Measurements from ENCODE around the gene RFX4.

RFX4 gene

DNA sequence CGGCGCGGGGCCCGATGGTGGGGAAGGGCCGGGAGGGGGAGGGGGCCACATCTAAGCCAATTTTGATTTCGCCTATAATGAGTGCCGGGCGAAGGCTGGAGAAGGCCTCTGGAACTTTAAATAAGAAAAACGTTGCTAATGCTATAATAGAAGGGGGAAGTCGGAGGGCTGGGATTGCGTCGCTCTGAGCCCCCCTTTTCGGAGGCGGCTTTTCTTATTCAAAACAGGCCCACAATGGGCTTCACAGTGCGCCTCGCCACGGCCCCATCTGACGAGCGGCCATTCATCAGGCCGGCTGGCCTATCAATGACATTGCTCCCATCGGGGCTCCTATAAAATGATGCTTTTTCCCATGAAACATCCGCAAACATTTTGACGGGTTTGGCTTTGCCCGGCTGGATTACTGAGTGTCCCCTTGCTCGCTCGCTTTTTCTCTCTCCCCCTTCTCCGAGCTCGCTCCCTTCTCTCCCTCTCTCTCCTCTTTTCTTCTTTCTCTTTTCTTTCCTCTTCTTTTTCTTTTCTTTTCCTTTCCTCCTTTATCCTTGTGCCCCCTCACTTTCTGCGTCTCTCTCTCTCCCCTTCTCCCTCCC lies at the start of gene RFX4:
RFX4 (plus strand) TSS at position 364 of the 590 bp plus-strand sequence. CDS start 317 bp downstream, outside the sequence.
- peak; percentile 75 for DNase-seq

DNA sequence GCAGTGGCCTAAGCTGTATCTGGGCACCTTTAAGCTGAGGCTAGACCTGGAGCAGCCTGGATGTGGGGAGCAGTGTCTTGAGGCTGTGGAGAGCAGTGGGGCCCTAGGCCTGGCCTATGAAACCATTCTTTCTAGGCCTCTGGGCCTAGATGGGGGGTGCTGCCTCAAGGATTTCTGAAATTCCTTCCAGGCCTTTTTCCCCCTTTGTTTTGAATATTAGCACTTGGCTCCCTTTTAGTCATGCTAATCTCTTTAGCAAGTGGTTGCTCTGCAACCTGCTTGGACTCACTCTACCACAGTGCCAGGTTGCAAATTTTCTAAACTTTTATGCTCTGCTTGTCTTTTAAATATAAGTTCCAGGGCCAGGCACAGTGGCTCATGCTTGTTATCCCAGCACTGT lies 41.6 kb upstream of the RFX4 start:
- no peak for DNase-seq

DNA sequence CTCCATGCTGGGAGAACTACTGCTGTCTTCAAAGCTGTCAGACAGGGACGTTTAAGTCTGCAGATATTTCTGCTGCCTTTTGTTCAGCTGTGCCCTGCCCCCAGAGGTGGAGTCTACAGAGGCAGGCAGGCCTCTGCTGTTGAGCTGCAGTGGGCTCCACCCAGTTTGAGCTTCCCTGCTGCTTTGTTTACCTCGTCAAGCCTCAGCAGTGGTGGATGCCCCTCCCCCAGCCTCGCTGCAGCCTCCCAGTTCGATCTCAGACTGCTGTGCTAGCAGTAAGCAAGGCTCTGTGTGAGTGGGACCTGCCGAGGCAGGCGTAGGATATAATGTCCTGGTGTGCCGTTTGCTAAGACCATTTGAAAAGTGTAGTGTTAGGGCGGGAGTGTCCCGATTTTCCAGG lies 31.4 kb upstream of the RFX4 start:
- DNase-seq: no peak

DNA sequence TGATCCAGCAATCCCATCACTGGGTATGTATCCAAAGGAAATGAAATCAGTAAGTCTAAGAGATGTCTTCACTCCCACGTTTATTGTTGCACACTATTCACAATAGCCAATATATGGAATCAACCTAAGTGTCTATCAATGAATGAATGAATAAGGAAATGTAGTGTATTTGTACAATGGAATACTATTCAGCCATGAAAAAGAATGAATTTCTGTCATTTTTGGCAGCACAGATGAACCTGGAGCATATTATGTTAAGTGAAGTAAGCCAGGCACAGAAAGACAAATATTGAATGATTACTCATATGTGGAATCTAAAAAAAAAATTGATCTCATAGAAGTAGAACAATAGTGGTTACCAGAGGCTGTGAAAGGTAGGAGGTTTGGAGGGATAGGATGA lies 30.6 kb upstream of the RFX4 start:
- no peak for DNase-seq

DNA sequence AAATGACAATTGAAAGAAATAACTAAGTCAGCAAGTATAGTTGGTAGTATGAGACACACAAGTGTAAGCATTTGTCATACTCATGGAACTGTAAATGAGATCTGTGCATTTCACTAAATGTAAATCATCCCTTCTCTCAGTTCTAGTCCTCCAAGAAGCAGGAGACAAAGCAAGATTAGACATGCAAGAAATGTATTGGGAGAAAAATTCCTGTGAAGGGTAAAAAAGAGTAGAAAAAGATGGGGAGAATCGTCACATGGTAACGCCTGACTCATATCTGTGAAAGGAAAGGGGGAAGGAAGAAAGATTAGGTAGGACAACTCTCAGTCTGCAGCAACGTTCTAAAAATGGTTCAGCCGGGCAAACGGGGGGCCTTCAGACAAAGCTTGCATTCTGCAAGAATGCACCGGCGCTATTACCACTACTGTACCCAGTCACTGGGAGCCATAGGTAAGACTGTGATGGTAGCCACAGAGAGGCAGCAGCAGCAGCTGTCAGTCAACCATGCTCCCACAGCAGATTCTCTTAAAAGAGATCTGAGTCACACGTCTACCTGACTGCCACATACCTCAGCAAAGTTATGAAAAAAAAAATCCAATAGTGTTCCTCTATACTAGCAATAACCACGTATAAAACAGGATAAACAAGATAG lies 18.0 kb upstream of the RFX4 start:
- no peak for DNase-seq

DNA sequence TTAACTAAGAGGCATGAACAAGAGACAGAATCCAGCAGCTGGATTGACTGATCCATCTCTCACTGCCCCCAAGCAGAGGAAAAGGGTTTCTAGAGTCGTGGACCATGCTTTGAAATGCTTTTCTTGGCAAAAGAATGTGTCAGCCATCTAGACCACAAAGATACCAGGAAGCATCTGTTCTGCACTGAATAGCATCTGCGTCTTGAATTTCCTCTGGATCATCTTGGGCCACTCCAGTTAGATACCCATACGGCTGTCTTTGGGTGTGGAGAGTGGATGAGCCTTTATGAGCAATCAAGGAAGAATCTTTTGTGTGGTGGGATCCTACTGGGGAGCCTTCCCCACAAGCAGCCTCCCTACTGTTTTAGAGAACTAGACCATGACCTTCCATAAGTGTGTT lies 16.0 kb upstream of the RFX4 start:
- DNase-seq: no peak

DNA sequence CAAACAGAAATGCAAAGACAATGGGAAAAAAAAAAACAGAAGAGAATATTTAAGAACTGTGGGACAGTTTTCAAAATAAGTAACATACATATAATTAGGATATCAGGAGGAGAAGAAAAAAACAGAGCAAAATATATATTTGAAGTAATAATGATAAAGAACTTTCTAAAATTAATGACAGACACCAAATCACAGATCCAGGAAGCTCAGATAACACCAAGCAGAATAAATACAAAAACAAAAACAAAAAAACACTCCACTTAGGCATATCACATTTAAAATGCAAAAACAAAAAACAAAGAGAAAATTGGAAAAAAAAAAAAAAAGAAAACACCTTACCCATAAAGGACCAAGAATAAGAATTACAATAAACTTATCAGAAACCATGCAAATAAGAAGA lies 9.6 kb upstream of the RFX4 start:
- DNase-seq: no peak

DNA sequence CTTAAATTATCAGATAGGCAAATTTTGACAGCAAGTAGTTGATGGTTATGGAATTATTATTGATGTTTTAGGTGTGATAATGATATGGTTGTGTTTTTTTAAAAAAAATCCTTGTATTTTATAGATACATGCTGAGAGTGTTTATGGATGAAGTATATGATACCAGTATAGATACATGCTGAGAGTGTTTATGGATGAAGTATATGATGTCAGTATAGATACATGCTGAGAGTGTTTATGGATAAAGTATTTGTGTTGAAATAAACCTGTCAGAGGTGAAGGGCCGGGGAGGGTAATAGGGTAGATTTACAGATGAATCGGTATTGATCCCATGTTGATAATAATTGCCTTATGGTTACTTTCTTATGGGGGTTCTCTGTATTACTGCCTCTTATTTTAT lies 6.0 kb upstream of the RFX4 start:
- DNase-seq: no peak

DNA sequence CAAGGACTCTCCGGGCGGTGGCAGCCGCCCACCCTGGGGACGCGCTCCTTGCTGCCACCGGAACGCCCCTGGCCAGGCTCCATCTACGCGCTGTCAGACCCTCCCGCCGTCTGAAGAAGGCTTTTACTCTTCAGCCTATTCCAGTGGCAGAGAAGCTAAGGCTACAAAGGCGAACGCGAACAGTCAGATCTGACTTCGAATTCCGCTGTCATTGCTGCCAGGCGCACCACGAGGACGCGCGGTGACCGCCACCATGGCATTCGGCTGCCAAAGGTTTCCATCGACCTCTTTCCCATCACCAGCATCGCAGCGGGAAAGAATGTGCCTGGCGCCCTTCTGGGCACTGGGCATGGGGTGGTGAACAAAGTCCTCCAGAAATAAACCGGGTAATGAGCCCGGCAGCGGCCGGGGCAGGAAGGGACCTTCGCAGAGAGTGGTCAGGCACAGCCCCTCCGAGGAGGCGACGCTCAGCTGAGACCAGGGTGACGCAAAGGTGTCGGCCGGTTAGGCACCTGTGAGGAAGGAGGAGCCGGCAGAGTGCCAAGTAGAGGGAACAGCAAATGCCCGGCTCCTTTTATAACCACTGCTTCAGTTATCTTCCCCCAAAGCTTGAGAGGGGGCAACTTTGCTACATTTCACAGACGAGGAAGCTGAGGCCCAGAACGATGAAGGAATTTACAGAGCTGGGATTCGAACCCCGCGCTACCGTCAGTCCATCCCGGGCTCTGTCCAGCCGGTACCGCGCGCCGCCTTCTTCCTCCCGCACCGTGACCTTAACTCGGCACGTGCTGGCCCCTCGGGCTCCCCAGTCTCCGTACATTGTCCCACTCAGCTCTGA lies 1.9 kb upstream of the RFX4 start:
- peak; percentile 30 for DNase-seq

DNA sequence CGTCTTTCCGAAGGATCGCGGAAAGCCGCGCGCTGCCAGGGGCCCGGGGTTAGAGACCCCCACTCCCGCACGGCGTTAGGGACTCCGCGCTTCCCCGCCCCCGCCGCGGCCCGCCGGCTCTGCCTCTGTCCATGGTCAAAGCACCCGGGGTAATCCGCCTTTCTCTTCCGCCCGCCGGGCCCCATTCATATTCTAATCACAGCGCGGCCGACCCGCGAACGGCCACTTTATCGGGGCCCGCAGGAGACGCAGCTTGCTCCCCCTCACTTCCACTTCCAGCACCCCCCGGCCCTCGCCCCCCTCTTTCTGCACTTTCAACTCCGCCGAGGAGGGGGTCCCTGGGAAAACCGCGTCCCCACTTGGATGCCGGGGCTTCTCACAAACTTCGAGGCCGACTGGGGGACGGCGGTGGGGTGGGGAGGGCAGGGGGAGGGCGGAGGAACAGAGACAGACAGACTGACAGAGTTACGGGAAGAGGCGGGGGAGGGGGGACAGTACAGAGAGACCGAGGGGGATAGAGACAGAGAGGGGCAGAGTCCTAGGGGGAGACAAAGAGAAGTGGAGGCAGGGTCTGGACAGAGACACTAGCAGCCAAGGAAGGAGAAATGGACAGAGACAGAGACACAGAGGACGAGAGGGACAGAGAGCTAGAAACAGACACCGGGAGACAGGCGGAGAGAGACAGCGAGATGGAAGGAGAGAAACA lies 1.1 kb upstream of the RFX4 start:
- DNase-seq: peak; percentile 73

DNA sequence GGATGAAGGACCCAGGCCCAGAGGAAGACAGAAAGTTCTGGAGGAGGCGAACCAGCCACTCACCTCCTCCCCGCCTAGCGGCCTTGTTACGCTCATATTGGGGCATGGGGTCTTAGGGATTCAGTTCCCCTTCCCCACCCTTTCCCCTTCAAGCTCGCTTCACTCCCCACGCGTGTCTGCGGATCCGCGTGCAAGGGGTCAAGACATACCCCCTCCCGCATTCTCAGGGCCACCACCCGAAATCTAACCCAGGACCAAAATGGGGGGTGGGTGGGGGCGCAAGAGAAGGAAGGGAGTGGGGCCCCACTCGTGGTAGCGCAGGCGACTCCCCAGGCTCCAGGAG lies 584 bp upstream of the RFX4 start:
- no peak for DNase-seq

DNA sequence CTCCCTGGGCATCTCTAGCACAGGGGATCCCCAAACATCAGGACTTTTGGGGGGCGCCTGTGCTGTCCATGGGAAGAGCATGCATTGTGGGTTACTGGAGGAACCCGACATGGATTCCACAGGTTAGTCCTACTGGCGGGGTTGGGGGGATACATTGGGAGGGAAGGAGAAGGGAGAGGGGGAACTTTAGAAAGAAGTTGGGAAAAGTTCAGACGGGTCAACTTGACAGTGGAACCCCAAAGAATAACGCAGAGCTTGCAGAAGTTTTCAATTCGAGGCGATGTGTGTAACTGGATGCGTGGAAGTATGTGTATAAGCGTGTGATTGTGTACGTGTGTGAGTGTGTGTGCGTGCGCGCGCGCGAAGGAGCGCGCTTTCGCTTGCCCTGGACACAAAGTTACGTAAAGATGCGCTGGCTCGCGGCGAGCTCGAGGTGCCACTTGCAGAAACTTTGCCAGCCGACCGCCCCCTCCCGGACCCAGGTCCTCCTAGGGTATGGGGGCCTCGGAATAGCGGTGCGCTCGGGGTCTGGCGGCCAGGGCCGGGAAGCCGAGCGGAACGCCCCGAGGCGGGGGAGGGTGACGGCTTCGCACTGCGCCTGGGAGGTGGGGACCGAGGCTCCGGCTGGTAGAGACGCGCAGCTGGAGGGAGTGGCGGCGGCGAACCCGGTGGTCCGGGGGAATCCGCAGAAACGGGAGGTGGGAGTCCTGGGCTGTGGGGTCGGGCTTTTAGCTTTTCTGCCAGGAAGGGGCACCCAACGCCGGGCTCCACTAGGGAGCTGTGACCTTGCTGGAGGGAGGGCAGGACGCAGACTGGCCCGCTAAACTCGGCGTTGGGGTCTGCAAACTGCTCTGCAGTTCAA lies 669 bp downstream of the RFX4 start:
- DNase-seq: peak; percentile 69

DNA sequence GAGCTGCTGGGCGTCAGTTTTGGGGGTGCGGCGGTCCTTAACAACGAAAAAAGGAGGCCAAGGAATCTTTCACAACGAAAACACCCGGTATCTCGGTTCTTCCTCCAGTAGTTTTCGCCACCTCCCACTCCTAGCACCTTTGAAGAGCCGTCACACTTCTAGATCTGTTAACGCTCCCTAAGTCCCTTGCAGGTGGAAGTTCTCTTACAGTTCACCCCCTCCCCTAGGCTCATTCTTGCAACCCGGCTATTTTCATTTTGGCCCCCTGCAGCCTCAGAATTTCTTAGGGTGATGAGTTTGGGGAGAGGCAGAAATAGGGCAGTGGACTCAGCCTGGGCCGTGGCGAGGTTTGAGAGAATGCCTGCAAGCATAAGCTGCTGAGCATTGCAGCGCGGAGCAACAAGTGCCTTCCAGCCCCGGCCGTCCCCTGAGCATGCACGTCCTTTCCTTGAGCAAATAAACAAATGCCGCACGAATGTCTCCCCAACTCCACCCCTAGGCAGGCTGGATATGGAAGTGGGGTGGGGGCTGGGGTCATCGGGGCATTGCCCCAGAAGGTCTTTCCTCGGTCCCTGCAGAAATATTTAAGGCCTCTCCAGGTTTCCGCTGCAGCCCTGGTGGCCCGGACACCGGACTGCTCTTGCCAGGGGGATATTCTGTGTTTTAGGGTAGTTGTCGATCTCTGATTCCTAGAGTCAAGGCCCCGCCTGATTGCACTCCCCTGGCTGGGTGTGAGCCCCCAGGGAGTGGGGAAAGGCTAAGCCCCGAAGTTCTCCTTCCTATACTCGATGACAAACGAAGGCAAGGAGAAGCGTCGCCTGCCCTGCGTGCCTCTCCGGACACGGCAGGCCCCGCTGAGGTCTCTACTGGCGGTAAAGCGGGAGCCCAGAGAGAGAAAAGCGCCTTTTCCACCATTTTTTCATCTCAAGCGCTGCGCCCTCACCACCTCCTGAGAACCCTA lies 1.6 kb downstream of the RFX4 start:
- peak; percentile 81 for DNase-seq

DNA sequence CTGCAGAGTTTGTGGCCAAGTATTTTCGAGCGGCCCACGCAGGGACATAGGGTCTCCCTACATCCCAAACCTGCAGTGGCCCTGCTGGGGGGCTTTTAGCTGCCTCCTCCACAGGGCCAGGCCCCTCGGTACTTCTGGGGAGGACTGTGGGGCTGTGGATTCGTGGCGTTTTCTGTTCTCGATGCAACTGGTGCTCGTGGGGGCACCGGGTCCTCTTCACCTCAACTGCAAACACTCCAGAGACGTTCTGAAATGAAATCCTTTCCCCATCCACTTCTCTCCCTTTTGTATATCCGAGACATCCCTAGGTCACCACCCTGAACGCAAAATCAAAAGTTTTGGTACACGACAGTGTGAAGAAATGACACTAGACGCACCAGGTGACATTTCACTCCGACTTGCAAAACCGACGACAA lies 2.3 kb downstream of the RFX4 start:
- peak; percentile 64 for DNase-seq

DNA sequence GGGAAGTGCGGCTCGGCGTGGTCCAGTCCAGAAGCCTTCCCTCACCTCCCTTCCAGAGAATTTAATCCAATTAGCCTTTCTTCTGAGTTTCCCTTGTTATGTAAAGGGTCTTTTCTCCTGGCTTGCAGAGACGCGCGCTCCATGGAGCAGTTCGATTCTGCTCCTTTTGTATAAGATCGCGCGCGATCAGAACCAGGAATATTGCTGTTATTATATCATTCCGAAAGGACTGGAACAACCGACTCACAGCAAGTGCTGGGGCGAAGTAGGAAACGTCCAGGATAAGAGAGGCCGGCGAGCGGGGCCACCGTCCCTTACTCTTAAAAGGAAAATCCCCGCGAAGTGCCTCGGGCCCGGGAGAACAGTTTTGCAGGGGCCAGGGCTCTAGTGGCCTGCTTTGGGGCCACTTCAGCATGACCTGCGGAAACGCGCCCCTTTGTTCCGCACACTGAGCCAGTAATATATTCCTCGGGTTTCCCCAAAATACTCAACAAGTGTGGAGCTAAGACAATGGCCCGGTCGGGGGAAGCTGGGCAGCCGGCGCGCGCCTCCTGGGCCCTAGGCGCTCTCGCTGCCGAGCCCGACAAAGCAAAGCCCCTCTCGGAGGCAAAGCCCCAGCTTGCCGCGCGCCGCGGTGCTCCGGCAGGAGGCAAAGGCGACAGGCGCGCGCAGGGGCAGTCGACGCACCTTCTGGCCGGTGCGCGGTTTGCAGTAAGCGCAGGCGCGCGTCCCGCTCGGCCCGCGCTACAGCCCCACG lies 2.9 kb downstream of the RFX4 start:
- DNase-seq: peak; percentile 74

DNA sequence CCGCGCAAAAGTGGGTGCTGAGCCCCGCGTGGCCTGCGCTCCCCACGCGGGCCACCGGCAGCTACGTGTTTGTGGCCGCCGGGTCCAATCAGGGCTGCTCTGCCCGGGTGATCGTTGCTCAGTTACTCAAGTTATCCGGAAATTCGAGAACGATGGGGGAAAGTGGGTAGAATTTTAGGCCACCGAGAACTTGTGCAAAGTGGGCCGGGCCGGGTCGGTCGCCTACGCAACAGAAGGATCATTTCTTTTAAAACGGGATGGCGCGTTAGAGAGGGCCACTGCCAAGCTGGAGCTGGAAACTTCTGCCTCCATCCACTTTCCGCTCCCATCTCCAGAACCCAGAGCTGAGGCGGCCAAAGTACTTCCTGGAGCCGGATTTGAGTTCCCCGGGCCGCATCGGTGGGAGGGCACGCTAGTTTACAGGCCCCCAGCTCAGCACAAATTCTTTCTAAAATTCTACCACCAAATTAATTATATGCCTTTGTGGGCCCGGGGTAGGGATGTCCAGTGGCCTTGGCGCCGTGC lies 3.5 kb downstream of the RFX4 start:
- DNase-seq: no peak

DNA sequence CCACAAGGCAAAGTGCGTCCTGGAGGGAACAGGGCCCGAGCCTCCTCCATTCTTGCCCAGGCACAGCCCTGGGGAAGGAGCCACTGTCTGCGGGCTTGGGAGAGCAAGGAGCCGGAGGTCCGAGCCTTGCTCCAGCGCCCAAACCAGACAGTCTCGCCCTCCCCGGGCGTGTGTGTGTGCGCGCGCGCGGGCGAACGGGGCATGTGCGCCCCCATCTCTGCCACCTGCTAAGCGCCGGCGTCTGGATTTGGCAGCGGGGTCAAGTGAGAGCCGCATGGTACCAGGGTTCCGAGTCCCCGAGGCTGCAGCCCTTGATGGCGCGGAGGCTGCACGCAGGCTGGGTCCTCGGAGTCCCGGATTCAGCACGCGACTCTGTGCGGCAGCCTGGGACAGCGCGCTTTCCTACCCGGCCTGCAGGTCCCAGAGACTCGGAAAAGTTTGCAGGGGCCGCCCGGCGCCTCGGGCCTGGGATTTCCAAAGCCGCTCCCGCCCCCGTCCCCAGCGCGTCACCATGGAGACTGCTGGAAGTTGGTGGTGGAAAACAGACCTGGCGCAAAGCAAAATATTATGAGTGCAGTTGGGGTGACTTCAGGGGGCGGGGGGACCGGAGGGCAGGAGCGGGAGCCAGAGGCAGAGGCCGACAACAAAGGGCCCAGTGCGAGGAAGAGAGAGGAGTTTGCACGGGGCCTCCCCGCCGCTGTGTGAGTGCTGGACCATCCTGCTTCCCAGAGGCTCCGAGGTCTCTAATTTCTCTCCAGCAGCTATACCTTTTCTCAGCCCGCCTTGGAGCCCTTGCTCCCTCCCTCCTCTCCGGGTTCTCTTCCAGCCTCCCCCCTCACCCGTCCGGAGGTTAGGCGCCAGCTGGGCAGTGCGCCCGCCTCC lies 4.2 kb downstream of the RFX4 start:
- DNase-seq: peak; percentile 75

DNA sequence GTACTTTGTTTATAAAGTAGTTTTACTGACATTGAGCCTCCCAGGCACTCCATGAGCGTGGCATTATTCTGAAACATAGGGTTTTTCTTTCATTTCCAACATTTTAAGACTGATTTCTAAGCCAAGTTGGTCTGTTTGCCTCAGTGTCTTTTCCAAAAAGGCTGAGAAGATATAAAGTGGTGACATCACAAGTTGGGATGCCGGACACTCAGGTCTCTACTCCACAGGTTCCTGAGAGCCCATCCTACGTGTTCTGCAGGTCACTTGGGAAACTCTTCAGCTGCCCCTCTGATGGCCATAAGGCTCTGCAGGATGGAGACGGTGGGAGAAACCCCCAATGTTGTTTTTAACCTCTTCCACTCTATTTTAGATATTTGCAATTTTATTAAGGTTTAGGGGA lies 6.0 kb downstream of the RFX4 start:
- DNase-seq: no peak

DNA sequence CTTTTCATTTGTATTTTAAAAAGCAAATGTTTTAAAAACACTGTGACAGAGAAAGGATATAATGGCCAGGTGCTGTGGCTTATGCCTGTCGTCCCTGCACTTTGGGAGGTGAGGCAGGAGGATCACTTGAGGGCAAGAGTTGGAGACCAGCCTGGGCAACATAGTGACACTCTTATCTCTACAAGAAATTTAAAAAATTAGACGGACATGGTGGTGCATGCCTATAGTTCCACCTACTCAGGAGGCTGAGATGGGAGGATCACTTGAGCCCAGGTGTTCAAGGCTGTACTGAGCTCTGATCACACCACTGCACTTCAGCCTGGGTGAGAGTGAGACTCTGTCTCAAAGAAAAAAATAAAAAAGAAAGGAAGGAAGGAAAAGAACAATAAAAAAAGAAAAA lies 7.8 kb downstream of the RFX4 start:
- no peak for DNase-seq
